Hematopoietic multipotent progenitor cell treated with erythropoietin and hydrocortisone succinate and interleukin-3 and kit ligand, for 17 days (in vitro differentiated cells): ENCODE results near the gene PHACTR2.

Source experiments
- DNase-seq: peaks from one replicate; pipeline ENCODE4 v3.0.0-alpha.2; 2015; ENCODE audit warnings: low spot score

The PHACTR2 gene

GRCh38 chr6:143742070-143742954 lies 64.5 kb downstream of the PHACTR2 start:
- DNase-seq: no peak

- DNase-seq: no peak
These were observed 65.1 kb downstream of the PHACTR2 start for GRCh38 chr6:143742955-143743255.

- no peak for DNase-seq
These were observed 65.8 kb downstream of the PHACTR2 start for GRCh38 chr6:143743301-143744166.

GRCh38 chr6:143744551-143745165 lies 66.9 kb downstream of the PHACTR2 start:
- no peak for DNase-seq

GRCh38 chr6:143745166-143746133 lies 67.7 kb downstream of the PHACTR2 start:
- DNase-seq: no peak

- DNase-seq: no peak
These were observed 68.7 kb downstream of the PHACTR2 start for GRCh38 chr6:143746202-143747119.

- no peak for DNase-seq
These were observed 69.6 kb downstream of the PHACTR2 start for GRCh38 chr6:143747347-143747842.

GRCh38 chr6:143749891-143750290 lies 72.1 kb downstream of the PHACTR2 start:
- DNase-seq: no peak

- no peak for DNase-seq
These were observed 73.1 kb downstream of the PHACTR2 start for GRCh38 chr6:143750877-143751276.

- no peak for DNase-seq
These were observed 74.7 kb downstream of the PHACTR2 start for GRCh38 chr6:143752459-143752858.

- DNase-seq: no peak
These were observed 75.9 kb downstream of the PHACTR2 start for GRCh38 chr6:143753678-143754077.

- no peak for DNase-seq
These were observed 76.4 kb downstream of the PHACTR2 start for GRCh38 chr6:143754204-143754603.

GRCh38 chr6:143755301-143755744 lies 77.6 kb downstream of the PHACTR2 start:
- no peak for DNase-seq

GRCh38 chr6:143757346-143757832 lies 79.6 kb downstream of the PHACTR2 start:
- no peak for DNase-seq

GRCh38 chr6:143758551-143758950 lies 80.8 kb downstream of the PHACTR2 start:
- DNase-seq: no peak

GRCh38 chr6:143759666-143760065 lies 81.9 kb downstream of the PHACTR2 start:
- no peak for DNase-seq

GRCh38 chr6:143761074-143761473 lies 83.3 kb downstream of the PHACTR2 start:
- no peak for DNase-seq

- no peak for DNase-seq
These were observed 84.4 kb downstream of the PHACTR2 start for GRCh38 chr6:143762126-143762525.

- no peak for DNase-seq
These were observed 87.8 kb downstream of the PHACTR2 start for GRCh38 chr6:143765422-143766184.
